HepG2 (cell line): ENCODE data around the gene KDM2B. TPM values are rescaled to one million over a fixed set of nuclear protein-coding genes. Genes with fewer than 3 reads are reported as not detected.
A peak's percentile ranks its signal among the peaks of the same experiment; 100 is the strongest.

Experiments used
- ATAC-seq: fragments of 200-7000 bp; cut with Tn5 transposase; 3 replicates; pipeline ENCODE4 v1.9.1; 2020; ENCODE audit warnings: mild to moderate bottlenecking, moderate library complexity
- BruUV-seq: library from RNA; stranded (reverse); fragments of 400-500 nt; replicated peaks from 2 replicates; lab custom pipeline; 2021; lab: Mats Ljungman, UMichigan
- CTCF ChIA-PET: fragments of 300-600 bp; formaldehyde crosslinking; extraction: SDS; loops from one replicate; lab custom pipeline; 2021; ENCODE audit warnings: low total read pairs, inconsistent platforms, low intra/inter-chr PET ratio; lab: Yijun Ruan, JAX
- POLR2A ChIA-PET: fragments of 350-600 bp; sonication (Branson Sonifier 250); formaldehyde crosslinking; loops from one replicate; lab custom pipeline; 2020; ENCODE audit warnings: antibody characterized with exemption, inconsistent platforms; lab: Yijun Ruan, JAX
- DNase-seq: peaks from one replicate; pipeline ENCODE4 v3.0.0-alpha.2; 2015; ENCODE audit warnings: low spot score
- FAIRE-seq: peaks from 3 replicates; lab custom pipeline; 2011; peaks lifted over from hg19 to GRCh38; lab: Jason Lieb, UNC
- H2AFZ ChIP-seq: one replicate; pipeline ENCODE4 v1.6.1; 2011; ENCODE audit warnings: low read length, inconsistent platforms
- H3K27ac ChIP-seq: fragments of 300-600 bp; 3 replicates; pipeline ENCODE4 v1.8.0; 2011; ENCODE audit warnings: mixed run types, mild to moderate bottlenecking, mixed read lengths, low read length, inconsistent platforms; ENCODE audit not compliant: insufficient read depth; ENCODE audit errors: extremely low read length
- H3K27me3 ChIP-seq, 2 experiments: fragments of 200-600 bp in 1 of 2; 2 replicates in 1 of 2; 3 replicates in 1 of 2; pipeline versions ENCODE4 v1.6.0 to v1.8.0; 2011; ENCODE audit warnings: low read length in 2 of 2, mild to moderate bottlenecking in 2 of 2, moderate library complexity in 2 of 2, inconsistent platforms in 1 of 2; ENCODE audit not compliant: insufficient read depth in 2 of 2, control insufficient read depth in 1 of 2
- H3K36me3 ChIP-seq, 2 experiments: fragments of 200-600 bp in 1 of 2; replicated peaks in 1 of 2; 2 replicates in 1 of 2; 3 replicates in 1 of 2; pipeline versions ENCODE4 v1.5.1 to v1.8.0; 2011; ENCODE audit warnings: low read length in 2 of 2, inconsistent platforms in 1 of 2; ENCODE audit not compliant: insufficient read depth in 2 of 2, control insufficient read depth in 1 of 2
- H3K4me1 ChIP-seq: 2 replicates; pipeline ENCODE4 v1.5.1; 2012; ENCODE audit warnings: low read length, inconsistent platforms; ENCODE audit not compliant: insufficient read depth
- H3K4me2 ChIP-seq: 2 replicates; pipeline ENCODE4 v1.6.0; 2011; ENCODE audit warnings: low read depth, low read length, inconsistent platforms
- H3K4me3 ChIP-seq, 3 experiments: fragments of 200-600 bp in 1 of 3; sonication (generic), shearing (Covaris generic) in 1 of 3; replicated peaks in 1 of 3; 2 replicates each; pipeline ENCODE4 v1.5.1; 2011 to 2016; ENCODE audit warnings: low read length in 3 of 3, inconsistent platforms in 2 of 3, low read depth in 2 of 3, mild to moderate bottlenecking in 2 of 3, control low read depth in 1 of 3, mixed read lengths in 1 of 3; ENCODE audit not compliant: insufficient read depth in 1 of 3
- H3K79me2 ChIP-seq: one replicate; pipeline ENCODE4 v1.6.1; 2011; ENCODE audit warnings: low read length, inconsistent platforms; ENCODE audit not compliant: insufficient read depth
- H3K9ac ChIP-seq: 2 replicates; pipeline ENCODE4 v1.6.0; 2011; ENCODE audit warnings: mild to moderate bottlenecking, low read depth, low read length, inconsistent platforms; ENCODE audit not compliant: insufficient read depth
- H3K9me3 ChIP-seq: 2 replicates; pipeline ENCODE4 v1.5.1; 2012; ENCODE audit warnings: mild to moderate bottlenecking, low read length
- H4K20me1 ChIP-seq: 2 replicates; pipeline ENCODE4 v1.6.0; 2011; ENCODE audit warnings: inconsistent platforms, mild to moderate bottlenecking, low read length, moderate library complexity; ENCODE audit not compliant: insufficient read depth
- ATF7-NPFF ChIP-seq: sonication (generic); formaldehyde crosslinking; IDR thresholded peaks from 2 replicates; pipeline ENCODE4 v1.8.1; 2023; ENCODE audit warnings: mild to moderate bottlenecking, low read depth, missing genetic modification reagents, moderate library complexity
- CCDC6 ChIP-seq: sonication (generic); formaldehyde crosslinking; IDR thresholded peaks from 2 replicates; pipeline ENCODE4 v1.8.1; 2022; ENCODE audit warnings: mild to moderate bottlenecking, missing genetic modification reagents, moderate library complexity
- HMGXB4 ChIP-seq, 2 experiments: sonication (generic) in 1 of 2; formaldehyde crosslinking in 1 of 2; IDR thresholded peaks; 2 replicates each; pipeline versions ENCODE4 v1.4.0 to v1.6.1; 2018 to 2020; ENCODE audit warnings: missing genetic modification reagents in 2 of 2, borderline replicate concordance in 1 of 2, low read depth in 1 of 2, mild to moderate bottlenecking in 1 of 2, missing biosample characterization in 1 of 2
- HNF1B ChIP-seq: sonication (generic); formaldehyde crosslinking; IDR thresholded peaks from 2 replicates; pipeline ENCODE4 v1.5.1; 2020; ENCODE audit warnings: mild to moderate bottlenecking, moderate library complexity, missing genetic modification reagents
- MBD4 ChIP-seq: IDR thresholded peaks from 2 replicates; pipeline ENCODE4 v1.6.1; 2012; ENCODE audit warnings: low read length, inconsistent platforms, borderline replicate concordance
- NFRKB ChIP-seq: fragments of 450-650 bp; IDR thresholded peaks from 2 replicates; pipeline ENCODE4 v1.6.1; 2017
- NFYC ChIP-seq: IDR thresholded peaks from 2 replicates; pipeline ENCODE4 v1.6.1; 2016; ENCODE audit warnings: missing genetic modification reagents, missing compliant biosample characterization
- SPEN ChIP-seq: sonication (generic); formaldehyde crosslinking; IDR thresholded peaks from 2 replicates; pipeline ENCODE4 v1.5.1; 2020; ENCODE audit warnings: low read depth, mild to moderate bottlenecking, missing genetic modification reagents
- SRF ChIP-seq: IDR thresholded peaks from 2 replicates; pipeline ENCODE4 v1.6.1; 2011; ENCODE audit warnings: mild to moderate bottlenecking, low read depth, low read length, moderate library complexity
- TBX3 ChIP-seq: fragments of 450-650 bp; IDR thresholded peaks from 2 replicates; pipeline ENCODE4 v1.6.1; 2017; ENCODE audit warnings: antibody characterized with exemption, mild to moderate bottlenecking, inconsistent platforms, borderline replicate concordance
- ZBTB33 ChIP-seq: sonication (generic); formaldehyde crosslinking; IDR thresholded peaks from 2 replicates; pipeline ENCODE4 v1.4.0; 2020; ENCODE audit warnings: missing genetic modification reagents
- ZMYM4 ChIP-seq: sonication (generic); formaldehyde crosslinking; IDR thresholded peaks from 2 replicates; pipeline ENCODE4 v1.8.1; 2023; ENCODE audit warnings: mild to moderate bottlenecking, missing genetic modification reagents
- ZNF547 ChIP-seq: sonication (generic); formaldehyde crosslinking; IDR thresholded peaks from 2 replicates; pipeline ENCODE4 v1.5.1; 2020; ENCODE audit warnings: mild to moderate bottlenecking, missing genetic modification reagents
- WGBS: methylation state at CpG from one replicate; pipeline ENCODE4 v1.1.6; 2017; ENCODE audit warnings: low lambda C conversion rate; 5-methylcytosine and 5-hydroxymethylcytosine counted together
- in situ Hi-C: cut with HindIII; loops from 2 replicates; pipeline ENCODE4 v1.10.0; 2017; ENCODE audit warnings: low pct_unique_long_range_greater_than_20kb; ENCODE audit not compliant: extremely low pct_ligation_motif_present
- intact Hi-C: fragments of 100-400 bp; cut with micrococcal nuclease; formaldehyde crosslinking; loops from one replicate; pipeline ENCODE4 v1.10.0; 2022; ENCODE audit not compliant: unreplicated experiment
- polyA plus RNA-seq, 8 experiments: library from polyadenylated mRNA; depleted of rRNA in 3 of 8; stranded (reverse) in 7 of 8; unstranded in 1 of 8; fragments of >200 nt; fragmentation: Illumina TruSeq in 4 of 8; extraction: Trizol in 4 of 8; gene quantifications; 2 replicates each; pipeline versions ENCODE4 v1.2.1 to v1.2.3, GENCODE V29; 2011 to 2016; ENCODE audit warnings: low read depth in 4 of 8, missing spikeins in 1 of 8, mixed read lengths in 1 of 8; ENCODE audit not compliant: insufficient read depth in 1 of 8
- total RNA-seq, 5 experiments: library from RNA; depleted of rRNA; stranded (reverse); fragments of >200 nt; fragmentation: Illumina TruSeq; extraction: Trizol; gene quantifications; 2 replicates each; pipeline ENCODE4 v1.2.3, GENCODE V29; 2016; ENCODE audit warnings: low read depth in 1 of 5

The KDM2B gene
- total and polyA plus RNA-seq, 2 of the 13 experiments (the other 11 are each of a cell fraction or from before 2014, with no cell fraction given) = 17.5 to 26.1 TPM

DNA sequence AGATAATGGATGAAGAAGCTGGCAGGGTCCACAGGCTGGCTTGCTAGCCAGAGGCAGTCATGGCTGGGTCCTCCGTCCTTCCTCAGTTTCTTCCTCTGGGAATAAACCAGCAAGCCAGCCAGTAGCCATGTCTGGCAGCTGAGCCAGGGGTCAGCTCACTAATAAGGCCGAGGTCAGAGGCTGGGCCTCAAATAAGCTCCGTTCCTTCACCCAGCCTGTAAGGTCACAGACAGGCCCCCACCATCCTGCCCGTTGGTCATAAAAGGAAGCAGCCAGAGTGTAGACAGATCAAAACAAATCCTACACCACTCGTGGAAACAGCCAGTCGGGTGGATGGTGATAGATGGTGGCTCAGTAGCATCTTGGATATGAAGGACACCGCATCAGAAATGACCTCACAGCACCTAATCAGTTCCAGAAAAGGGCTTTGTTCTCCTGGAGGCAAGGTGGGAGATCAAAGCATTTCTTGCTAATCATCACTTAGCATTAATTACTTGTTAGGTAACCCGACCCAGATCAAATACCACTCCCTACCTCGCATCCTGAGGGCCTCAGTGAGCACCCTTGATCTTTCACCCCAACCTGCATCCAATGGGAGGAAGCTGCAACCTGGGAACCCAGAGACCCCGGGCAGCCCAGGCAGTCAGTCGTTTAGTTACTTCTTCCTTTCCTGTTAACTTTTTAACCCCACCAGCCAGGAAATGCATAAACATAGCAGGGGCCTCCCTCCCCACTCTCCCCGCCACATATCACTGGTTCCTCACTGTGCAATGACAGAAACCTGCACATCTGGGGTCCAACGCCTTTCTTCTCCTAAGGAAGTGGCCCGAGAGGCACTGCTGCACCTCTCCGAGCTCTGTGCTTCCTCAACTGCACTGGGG lies 90.2 kb downstream of the KDM2B start:
- ChIA-PET CTCF (no interaction called here), POLR2A (interaction anchor here (0.7 to 2.6 kb wide), 7 partner anchors 22 to 312 kb away, joined by 3 to 8 read pairs (median 3); partner anchors contain the start of genes ORAI1 and RNF34)
- H3K27me3 ChIP-seq = no peaks in the 10 kb centered on the region
- in situ Hi-C loops = loop anchor here (5.0 kb wide), 1 partner anchor 192 kb away; no protein-coding TSS in a partner anchor
- intact Hi-C loops = no loop called here
- peak overlapping the region; percentile 72 for H3K4me2 ChIP-seq
- BruUV-seq = no TSS peak
- peak overlapping the region; percentile 56 for H3K9ac ChIP-seq
- H3K79me2 ChIP-seq = no peaks in the 10 kb centered on the region
- WGBS = 7% methylated on average over 13 of the region's 15 CpGs
- H3K4me1 ChIP-seq = peaks cover 79% of the 10 kb centered on the region
- H3K4me3 ChIP-seq = peak overlapping the region; percentile 19 to 59 (median 20); a peak in 5 of 6 replicates
- H3K9me3 ChIP-seq = no peaks in the 10 kb centered on the region
- DNase-seq = peak; percentile 95
- ATAC-seq = peak; percentile 88
- H3K27ac ChIP-seq = peak overlapping the region; percentile 82
- H2AFZ ChIP-seq = no peak overlapping the region
- peak; percentile 94 for FAIRE-seq
- no peaks in the 10 kb centered on the region for H4K20me1 ChIP-seq
- H3K36me3 ChIP-seq = no peaks in the 10 kb centered on the region; a peak in 1 of 5 replicates
- no peak for TF ChIP-seq MBD4
- peak; percentile 80 for TF ChIP-seq SRF
- peak; percentile 43; the same call in 1 of the 2 replicates for TF ChIP-seq ZMYM4
- TF ChIP-seq NFYC (CRISPR knock-in tag) = peak; percentile 48; the same call in 1 of the 2 replicates
- TF ChIP-seq TBX3 = peak; percentile 97
- no peak for TF ChIP-seq NFRKB
- TF ChIP-seq ZNF547 = peak; percentile 43; the same call in 1 of the 2 replicates
- 0 out of 4 replicates have a peak, but pooled peaks of 1 of the 2 experiments have one; percentile 20 for TF ChIP-seq HMGXB4 (CRISPR knock-in tag; IDR thresholded peaks at IDR 0.05; ENCODE audit: borderline replicate concordance in 1 of 2, low read depth in 1 of 2)
- no peak; the same call in 1 of the 2 replicates for TF ChIP-seq HNF1B
- TF ChIP-seq ZBTB33 (CRISPR knock-in tag) = no peak
- no peak for TF ChIP-seq ATF7-NPFF (CRISPR knock-in tag)
- peak; percentile 46; the same call in 1 of the 2 replicates for TF ChIP-seq CCDC6 (CRISPR knock-in tag)
- peak; percentile 54; the same call in 1 of the 2 replicates for TF ChIP-seq SPEN (CRISPR knock-in tag)
